ENCODE results near the gene ADCYAP1R1.

GRCh38 chr7:31079824-31080511, 27.9 kb downstream of the ADCYAP1R1 start:
- TF ChIP-seq POLR2A (IDR thresholded peaks at IDR 0.05; ENCODE audit: low read depth, low read length) (no peak), SPI1 (IDR thresholded peaks at IDR 0.05; ENCODE audit: low read depth, low read length) (no peak), POLR2AphosphoS5 (IDR thresholded peaks at IDR 0.05; ENCODE audit: low read depth, low read length) (no peak), TAF1 (IDR thresholded peaks at IDR 0.05; ENCODE audit: low read depth, low read length) (no peak)
